Left lobe of liver (tissue), 2 donors: Measurements from ENCODE around the gene TTLL11. TPM values are rescaled to one million over a fixed set of nuclear protein-coding genes. Genes with fewer than 3 reads are reported as not detected.
"Not testable (repeated sequence)": the region's sequence is repeated elsewhere in the genome, so short reads cannot be mapped to it uniquely, and the experiment has no call there.

Experiments used
- ATAC-seq: fragments of 200-7000 bp; cut with Tn5 transposase; one replicate; pipeline ENCODE4 v1.9.1; 2020; ENCODE audit warnings: mild to moderate bottlenecking, moderate library complexity
- DNase-seq: peaks from one replicate; pipeline ENCODE4 v3.0.0-alpha.2; 2020; ENCODE audit warnings: low spot score
- total RNA-seq: library from RNA; stranded (reverse); gene quantifications from one replicate; pipeline ENCODE4 v1.2.1, GENCODE V29; 2021
- donor health status: DM: no; HTN: no; CAD: no; lungs with moderate emphysema.
- donor health status: DM: no; HTN: yes; CAD: no.

The TTLL11 gene
- total RNA-seq, 1 donor from 2014 or later = 2.8 TPM

- DNase-seq (no peak), ATAC-seq (peak; percentile 85)
Observed at GRCh38 chr9:121981118-121981883, 111.8 kb downstream of the TTLL11 start.

GRCh38 chr9:121980665-121981064, 112.4 kb downstream of the TTLL11 start:
- DNase-seq, ATAC-seq: not testable (repeated sequence)

- ATAC-seq (no peak), DNase-seq (no peak)
Observed at GRCh38 chr9:121979736-121980135, 113.4 kb downstream of the TTLL11 start.

- DNase-seq (no peak), ATAC-seq (no peak)
Observed at GRCh38 chr9:121976751-121977150, 116.4 kb downstream of the TTLL11 start.

GRCh38 chr9:121975801-121976277, 117.3 kb downstream of the TTLL11 start:
- ATAC-seq = peak; percentile 98
- peak; percentile 63 for DNase-seq

GRCh38 chr9:121974421-121974820, 118.7 kb downstream of the TTLL11 start:
- ATAC-seq = no peak
- DNase-seq = no peak

GRCh38 chr9:121972501-121972981, 120.6 kb downstream of the TTLL11 start:
- DNase-seq (no peak), ATAC-seq (no peak)

- ATAC-seq = no peak
Observed at GRCh38 chr9:121968056-121968455, 125.1 kb downstream of the TTLL11 start.

GRCh38 chr9:121966706-121967105, 126.4 kb downstream of the TTLL11 start:
- DNase-seq = no peak
- no peak for ATAC-seq

More at GRCh38 chr9:121968056-121968455, 125.1 kb downstream of the TTLL11 start:
- no peak for DNase-seq

GRCh38 chr9:121963528-121963995, 129.5 kb downstream of the TTLL11 start:
- ATAC-seq (no peak), DNase-seq (no peak)

- DNase-seq = no peak
Observed at GRCh38 chr9:121962421-121962820, 130.7 kb downstream of the TTLL11 start.

GRCh38 chr9:121960665-121961064, 132.4 kb downstream of the TTLL11 start:
- DNase-seq = no peak
- no peak for ATAC-seq

More at GRCh38 chr9:121962421-121962820, 130.7 kb downstream of the TTLL11 start:
- ATAC-seq = no peak

- DNase-seq = no peak
- no peak for ATAC-seq
Observed at GRCh38 chr9:121958530-121958929, 134.6 kb downstream of the TTLL11 start.

- ATAC-seq (no peak), DNase-seq (no peak)
Observed at GRCh38 chr9:121956808-121957207, 136.3 kb downstream of the TTLL11 start.

GRCh38 chr9:121955649-121956048, 137.5 kb downstream of the TTLL11 start:
- DNase-seq (no peak), ATAC-seq (no peak)

GRCh38 chr9:121954477-121955140, 138.5 kb downstream of the TTLL11 start:
- ATAC-seq (no peak), DNase-seq (no peak)

GRCh38 chr9:121952611-121953010, 140.5 kb downstream of the TTLL11 start:
- DNase-seq (no peak), ATAC-seq (no peak)

GRCh38 chr9:121950866-121951265, 142.2 kb downstream of the TTLL11 start:
- DNase-seq (no peak), ATAC-seq (no peak)

GRCh38 chr9:121950441-121950840, 142.7 kb downstream of the TTLL11 start:
- DNase-seq = no peak
- ATAC-seq = no peak

- ATAC-seq = no peak
Observed at GRCh38 chr9:121949766-121950165, 143.3 kb downstream of the TTLL11 start.

GRCh38 chr9:121949364-121949763, 143.7 kb downstream of the TTLL11 start:
- ATAC-seq = no peak
- DNase-seq = no peak

More at GRCh38 chr9:121949766-121950165, 143.3 kb downstream of the TTLL11 start:
- DNase-seq = no peak

GRCh38 chr9:121947775-121948174, 145.3 kb downstream of the TTLL11 start:
- DNase-seq = no peak
- no peak for ATAC-seq
